GM21423 (cell line): Measurements from ENCODE around the gene SAMD8.

Source experiments
- ATAC-seq: cut with Tn5 transposase; IDR thresholded peaks from one replicate; pipeline ENCODE4 v1.9.1; 2021; ENCODE audit warnings: mild to moderate bottlenecking, moderate library complexity; ENCODE audit not compliant: unreplicated experiment

The SAMD8 gene

GRCh38 chr10:75111365-75111906 is at the start of gene SAMD8:
SAMD8 (plus strand) TSS chr10:75111656; CDS start chr10:75150529, 38,873 bp downstream.
- peak; percentile 78 for ATAC-seq

- ATAC-seq = no peak
These were observed 49.5 kb upstream of the SAMD8 start for GRCh38 chr10:75061709-75062505.

- no peak for ATAC-seq
These were observed 48.8 kb upstream of the SAMD8 start for GRCh38 chr10:75062506-75063299.

- no peak for ATAC-seq
These were observed 47.8 kb upstream of the SAMD8 start for GRCh38 chr10:75063461-75064230.

- no peak for ATAC-seq
These were observed 46.4 kb upstream of the SAMD8 start for GRCh38 chr10:75065076-75065475.

- ATAC-seq = no peak
These were observed 45.2 kb upstream of the SAMD8 start for GRCh38 chr10:75066271-75066670.

- ATAC-seq = no peak
These were observed 44.2 kb upstream of the SAMD8 start for GRCh38 chr10:75067272-75067671.

- ATAC-seq = no peak
These were observed 42.9 kb upstream of the SAMD8 start for GRCh38 chr10:75068523-75068922.

- no peak for ATAC-seq
These were observed 41.0 kb upstream of the SAMD8 start for GRCh38 chr10:75070476-75070875.

GRCh38 chr10:75070961-75071428 is 40.5 kb upstream of the SAMD8 start:
- no peak for ATAC-seq

GRCh38 chr10:75071756-75072155 is 39.7 kb upstream of the SAMD8 start:
- no peak for ATAC-seq

GRCh38 chr10:75072727-75073126 is 38.7 kb upstream of the SAMD8 start:
- ATAC-seq = no peak

- ATAC-seq = no peak
These were observed 38.0 kb upstream of the SAMD8 start for GRCh38 chr10:75073442-75073841.

GRCh38 chr10:75074711-75075445 is 36.6 kb upstream of the SAMD8 start:
- no peak for ATAC-seq

- ATAC-seq = no peak
These were observed 35.1 kb upstream of the SAMD8 start for GRCh38 chr10:75076348-75076747.

- no peak for ATAC-seq
These were observed 31.9 kb upstream of the SAMD8 start for GRCh38 chr10:75079436-75080083.

- ATAC-seq = no peak
These were observed 30.9 kb upstream of the SAMD8 start for GRCh38 chr10:75080554-75080953.

GRCh38 chr10:75081379-75081778 is 30.1 kb upstream of the SAMD8 start:
- no peak for ATAC-seq

GRCh38 chr10:75083972-75084833 is 27.3 kb upstream of the SAMD8 start:
- ATAC-seq = no peak
